DMS153 (cell line): ENCODE results near the gene MET.
"Not testable (repeated sequence)": the region's sequence is repeated elsewhere in the genome, so short reads cannot be mapped to it uniquely, and the experiment has no call there.

ENCODE experiments used
- DNase-seq: peaks from one replicate; lab custom pipeline; 2025; lab: John Stamatoyannopoulos, UW

The MET gene

GRCh38 chr7:116752305-116753074, 80.5 kb downstream of the MET start:
- no peak for DNase-seq

DNA sequence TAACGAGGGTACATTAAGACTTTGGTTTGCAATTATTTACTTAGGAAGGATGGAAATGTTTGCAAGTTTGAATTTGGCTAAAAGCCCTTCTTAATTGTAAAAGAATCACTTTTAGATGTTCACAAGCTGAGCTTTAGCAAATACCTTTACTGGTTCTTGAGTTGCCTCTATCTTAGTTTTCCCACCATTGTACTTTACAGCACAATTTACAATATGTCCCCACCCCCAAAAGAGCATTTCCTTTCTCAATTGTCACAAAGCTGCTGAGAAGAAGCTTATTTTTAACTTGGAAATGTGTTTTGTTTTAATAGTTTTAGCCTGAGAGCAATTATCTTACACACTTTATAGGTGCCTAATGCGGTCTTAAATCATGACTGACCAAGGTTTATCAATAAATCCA, 81.1 kb downstream of the MET start:
- DNase-seq = no peak

GRCh38 chr7:116754186-116754585, 82.2 kb downstream of the MET start:
- DNase-seq = no peak

GRCh38 chr7:116757283-116757682, 85.3 kb downstream of the MET start:
- no peak for DNase-seq

- DNase-seq = not testable (repeated sequence)
Observed at GRCh38 chr7:116759642-116760041, 87.6 kb downstream of the MET start.

- no peak for DNase-seq
Observed at GRCh38 chr7:116762971-116763370, 91.0 kb downstream of the MET start.

DNA sequence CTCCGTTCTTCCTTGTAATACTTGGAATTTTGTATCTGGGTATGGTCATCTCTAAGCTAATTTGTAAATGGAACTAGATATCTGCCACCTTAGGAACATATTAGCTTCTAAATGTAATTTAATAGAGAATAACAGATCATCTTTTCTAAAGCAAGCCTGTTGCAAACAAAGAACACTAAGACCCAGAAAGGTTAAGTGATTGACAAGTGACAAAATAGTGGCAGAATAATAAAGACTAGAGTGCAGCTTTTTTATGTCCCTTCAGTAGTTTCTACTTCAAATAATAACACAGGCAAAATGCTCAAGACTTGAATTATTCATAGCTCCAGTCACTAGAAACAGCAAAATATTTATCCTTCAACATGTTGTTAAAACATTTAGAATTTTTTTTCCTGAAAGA, 91.7 kb downstream of the MET start:
- DNase-seq = no peak

DNA sequence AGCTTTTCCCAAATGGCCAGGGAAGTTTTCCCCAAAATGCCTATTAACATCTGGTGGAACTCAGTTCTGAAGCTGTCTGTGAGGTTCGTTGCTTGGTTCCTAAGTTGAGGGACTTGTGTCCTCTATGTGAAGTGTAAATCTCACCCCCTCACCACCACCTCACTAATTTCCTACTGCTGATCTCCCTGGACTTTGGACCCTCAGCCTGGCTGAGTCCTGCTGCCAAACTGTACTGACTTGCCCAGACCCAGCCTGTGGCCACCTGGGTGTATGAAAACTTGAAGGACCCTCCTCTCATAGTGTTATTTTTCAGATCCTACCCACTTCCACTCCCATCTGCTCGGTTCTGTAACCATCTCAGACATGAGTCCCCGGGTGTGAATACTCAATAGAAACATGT, 94.9 kb downstream of the MET start:
- DNase-seq = no peak

DNA sequence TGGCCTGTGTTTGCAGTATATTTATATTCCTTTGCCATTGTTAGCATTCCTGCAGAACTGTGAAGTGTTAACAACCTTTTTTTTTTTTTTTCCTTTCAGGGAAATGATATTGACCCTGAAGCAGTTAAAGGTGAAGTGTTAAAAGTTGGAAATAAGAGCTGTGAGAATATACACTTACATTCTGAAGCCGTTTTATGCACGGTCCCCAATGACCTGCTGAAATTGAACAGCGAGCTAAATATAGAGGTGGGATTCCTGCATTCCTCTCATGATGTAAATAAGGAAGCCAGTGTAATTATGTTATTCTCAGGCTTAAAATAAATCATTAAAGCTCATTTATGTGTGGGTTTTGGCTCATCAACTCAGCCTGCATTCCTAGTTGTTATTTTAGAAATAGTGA, 97.5 kb downstream of the MET start:
- no peak for DNase-seq

GRCh38 chr7:116770941-116771340, 98.9 kb downstream of the MET start:
- DNase-seq = no peak

DNA sequence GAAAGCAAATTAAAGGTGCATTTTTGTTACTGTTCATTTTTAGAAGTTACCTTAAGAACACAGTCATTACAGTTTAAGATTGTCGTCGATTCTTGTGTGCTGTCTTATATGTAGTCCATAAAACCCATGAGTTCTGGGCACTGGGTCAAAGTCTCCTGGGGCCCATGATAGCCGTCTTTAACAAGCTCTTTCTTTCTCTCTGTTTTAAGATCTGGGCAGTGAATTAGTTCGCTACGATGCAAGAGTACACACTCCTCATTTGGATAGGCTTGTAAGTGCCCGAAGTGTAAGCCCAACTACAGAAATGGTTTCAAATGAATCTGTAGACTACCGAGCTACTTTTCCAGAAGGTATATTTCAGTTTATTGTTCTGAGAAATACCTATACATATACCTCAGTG, 99.6 kb downstream of the MET start:
- no peak for DNase-seq

DNA sequence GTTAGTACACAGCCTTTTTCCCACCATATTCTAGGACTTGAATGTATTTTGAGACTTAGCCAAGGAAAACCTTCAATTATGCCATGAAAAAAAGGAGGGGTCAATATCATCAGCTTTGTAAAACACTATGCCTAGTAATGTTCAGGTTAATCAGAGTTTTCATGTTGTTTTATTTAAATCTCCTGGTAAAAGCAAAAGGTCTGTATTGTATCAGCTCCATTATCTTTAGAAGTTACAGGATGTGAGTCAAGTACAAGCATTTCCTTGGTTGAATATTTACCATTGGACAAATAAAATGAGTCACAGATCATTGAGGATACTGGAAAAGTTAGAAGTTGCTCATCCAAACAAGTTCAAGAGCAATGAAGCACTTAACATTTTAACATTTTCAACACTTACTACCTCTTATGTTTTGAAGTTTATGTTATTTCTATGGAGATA, 100.4 kb downstream of the MET start:
- DNase-seq = no peak

- no peak for DNase-seq
Observed at GRCh38 chr7:116772926-116773749, 101.1 kb downstream of the MET start.

GRCh38 chr7:116776046-116776445, 104.0 kb downstream of the MET start:
- DNase-seq = no peak

DNA sequence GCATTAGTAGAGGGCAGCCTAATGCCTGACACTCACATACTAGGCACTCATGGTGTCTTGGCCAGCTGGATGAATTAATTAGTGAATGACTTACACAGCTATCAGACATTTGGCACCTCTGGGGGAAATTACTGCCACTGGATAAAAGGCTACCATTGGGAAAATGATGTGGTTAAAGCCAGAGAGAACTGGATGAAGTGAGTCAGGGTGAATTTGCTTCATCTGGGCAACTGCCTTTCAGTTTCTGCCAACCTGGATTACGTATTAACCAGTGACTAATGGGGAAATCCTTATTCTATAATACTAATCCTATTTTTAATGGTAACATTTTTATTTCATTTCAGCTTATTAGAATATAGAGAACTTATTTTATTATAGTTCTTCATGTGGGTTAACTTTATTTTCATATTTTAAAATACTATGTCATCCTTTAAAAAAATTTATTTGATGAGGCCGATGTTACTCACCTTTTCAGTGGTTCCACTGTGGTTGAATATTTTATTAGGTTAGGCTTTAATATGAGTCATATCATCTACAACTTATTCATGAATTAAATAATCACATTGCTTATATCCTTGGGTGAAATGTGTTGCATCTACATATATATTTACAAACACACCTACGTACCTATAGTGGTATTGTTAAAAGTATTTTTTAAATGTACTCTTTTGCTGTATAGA, 104.8 kb downstream of the MET start:
- no peak for DNase-seq

DNA sequence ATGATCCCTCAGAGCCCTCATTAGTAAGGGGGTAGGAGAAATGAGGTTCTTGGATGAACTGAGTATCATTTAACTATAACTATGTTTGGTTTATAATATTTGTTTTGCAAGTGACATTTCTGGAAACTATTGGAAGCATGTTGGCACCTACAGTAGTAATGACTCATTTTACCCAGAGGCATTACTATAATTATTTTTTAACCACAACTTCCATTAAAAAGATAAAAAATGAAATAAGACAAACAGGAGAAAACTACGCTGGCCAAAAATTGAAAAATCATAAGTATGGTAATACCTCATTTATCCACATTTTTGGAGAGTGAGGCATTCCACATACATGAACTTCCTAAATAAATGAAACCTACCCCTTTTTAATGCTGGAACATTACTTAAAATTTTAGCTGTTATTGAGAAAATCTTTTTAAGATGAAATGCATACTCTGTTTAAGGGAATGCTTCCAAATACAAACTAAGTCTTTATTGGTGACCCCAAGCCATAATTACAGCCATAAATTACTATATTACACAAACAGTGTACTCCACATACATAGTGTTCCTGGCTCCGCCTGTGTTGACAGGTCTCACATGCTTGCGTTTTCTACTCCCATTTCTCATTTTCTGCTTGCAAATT, 105.8 kb downstream of the MET start:
- DNase-seq = no peak

GRCh38 chr7:116779216-116779615, 107.2 kb downstream of the MET start:
- DNase-seq = no peak

DNA sequence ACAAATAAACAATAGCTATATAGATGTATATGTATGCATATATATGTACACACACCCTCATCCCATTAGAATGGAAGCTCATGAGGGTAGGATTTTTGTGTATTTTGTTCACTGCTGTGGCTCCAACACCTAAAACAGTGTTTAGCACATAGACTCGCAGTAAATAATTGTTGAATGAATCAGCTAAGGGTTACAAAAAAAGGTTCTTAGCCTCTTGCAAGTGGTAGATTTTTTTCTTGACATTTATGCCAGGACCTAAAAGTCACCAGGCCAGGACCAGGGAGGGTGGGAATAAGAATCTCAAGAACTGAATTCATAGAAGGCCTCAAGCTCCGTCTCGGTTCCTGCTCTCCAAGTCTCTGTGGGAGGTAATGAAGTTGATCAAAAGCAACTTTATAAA, 107.9 kb downstream of the MET start:
- no peak for DNase-seq

- no peak for DNase-seq
Observed at GRCh38 chr7:116780521-116780920, 108.5 kb downstream of the MET start.

GRCh38 chr7:116780966-116781365, 109.0 kb downstream of the MET start:
- no peak for DNase-seq

GRCh38 chr7:116781584-116781983, 109.6 kb downstream of the MET start:
- no peak for DNase-seq

- no peak for DNase-seq
Observed at GRCh38 chr7:116782177-116782711, 110.2 kb downstream of the MET start.
